Pancreas (tissue), 10 donors: ENCODE results near the gene IFRD2. TPM values are rescaled to one million over a fixed set of nuclear protein-coding genes. Genes with fewer than 3 reads are reported as not detected.
A peak's percentile ranks its signal among the peaks of the same experiment; 100 is the strongest.

Source experiments
- ATAC-seq, 4 donors: fragments of 200-7000 bp; cut with Tn5 transposase; one replicate each; pipeline versions ENCODE4 v1.8.0 to v1.9.1; 2020; ENCODE audit warnings: mild to moderate bottlenecking in 4 of 4, moderate library complexity in 4 of 4
- DNase-seq, 6 donors: peaks; one replicate each; pipeline ENCODE4 v3.0.0-alpha.2; 2020
- FAIRE-seq: peaks from 2 replicates; lab custom pipeline; 2012; peaks lifted over from hg19 to GRCh38; lab: Jason Lieb, UNC
- H3K27ac ChIP-seq, 4 donors: fragments of 200-600 bp; sonication (generic); 1 replicate in 3 of 4; 2 replicates in 1 of 4; pipeline versions ENCODE4 v1.5.0 to v1.8.0; 2020
- H3K27me3 ChIP-seq, 4 donors: fragments of 200-600 bp; one replicate each; pipeline ENCODE4 v1.8.0; 2021
- H3K36me3 ChIP-seq, 3 donors: fragments of 200-600 bp; sonication (generic) in 1 of 3; one replicate each; pipeline versions ENCODE4 v1.5.0 to v1.8.0; 2020 to 2021
- H3K4me1 ChIP-seq, 3 donors: fragments of 200-600 bp; one replicate each; pipeline ENCODE4 v1.8.0; 2021
- H3K4me3 ChIP-seq, 4 donors: fragments of 200-600 bp; sonication (generic) in 2 of 4; one replicate each; pipeline versions ENCODE4 v1.5.0 to v1.8.0; 2020 to 2021
- H3K9me3 ChIP-seq, 4 donors: fragments of 200-600 bp; one replicate each; pipeline ENCODE4 v1.8.0; 2021
- CTCF ChIP-seq, 4 donors: fragments of 200-600 bp; sonication (generic) in 3 of 4; IDR thresholded peaks; one replicate each; pipeline versions ENCODE4 v1.5.0 to v1.8.0; 2021; ENCODE audit warnings: antibody characterized with exemption in 4 of 4
- WGBS, 2 donors: extraction: QIAGEN DNeasy Blood & Tissue Kit; methylation state at CpG; one replicate each; pipeline ENCODE4 v1.1.7; 2013; 5-methylcytosine and 5-hydroxymethylcytosine counted together
- intact Hi-C, 3 donors: fragments of 100-400 bp; cut with DNase I; formaldehyde crosslinking; loops; one replicate each; pipeline versions ENCODE4 v1.11.1 to v1.14.2; 2022
- polyA plus RNA-seq, 2 donors: library from polyadenylated mRNA; stranded (reverse); fragments of 200-250 nt; gene quantifications; one replicate each; pipeline ENCODE4 v1.2.3, GENCODE V29; 2013
- total RNA-seq, 6 donors: library from RNA; stranded (reverse); fragmentation: NEBNext Ultra II Directional in 4 of 6; extraction: Animal tissue kit (Norgen Biotek cat#: 25700) in 4 of 6; gene quantifications; one replicate each; pipeline versions ENCODE4 v1.2.1 to v1.2.4, GENCODE V29; 2021 to 2023
- donor health status: healthy with polysubstance abuse.
- donor health status: DM: no; HTN: no; CAD: no; lungs with moderate emphysema.
- donor health status: DM: no; HTN: no; CAD: no.
- donor health status: control.
- donor health status: control.
- donor health status: Bipolar disorder and iron deficiency.
- donor health status: DM: yes; HTN: yes; CAD: no.
- donor health status: DM: no; HTN: no; CAD: no.
- donor health status: DM: no; HTN: no; CAD: no.
- donor health status: DM: yes; HTN: yes; CAD: no.

Gene IFRD2
- total and polyA plus RNA-seq, 8 donors = 47.1 to 117 (median 59.5) TPM

GRCh38 chr3:50237754-50238548 lies 54.3 kb downstream of the IFRD2 start:
- intact Hi-C loops = no loop called here
- DNase-seq (peak; percentile 53 to 87 (median 72)), ATAC-seq (peak in 3 of 4 donors; percentile 15 to 47 (median 24)), FAIRE-seq (no peak)
- peaks cover 3 to 20% (median 12%) of the 10 kb centered on the region in 3 donors for H3K4me1 ChIP-seq
- WGBS, 2 donors = 26 to 28% methylated on average over 31 of the region's 31 CpGs
- H3K9me3 ChIP-seq = no peaks in the 10 kb centered on the region
- H3K27me3 ChIP-seq = no peaks in the 10 kb centered on the region
- TF ChIP-seq CTCF (IDR thresholded peaks at IDR 0.05) = no peak
- H3K4me3 ChIP-seq = peak overlapping the region; percentile 51 to 78 (median 74)
- H3K36me3 ChIP-seq = no peaks in the 10 kb centered on the region
- peak overlapping the region; percentile 14 to 84 (median 80) for H3K27ac ChIP-seq

Other genes with a start within 250 kb of the IFRD2 start
- 10 to 100 TPM; 42.5 to 96.9 (median 65.1) TPM for gene RBM5, start 203.5 kb downstream of the IFRD2 start, total RNA-seq
- 100 to 1,000 TPM in 1 of 2 donors, 10 to 100 TPM in 1; 97.2 to 186 TPM for gene RBM5, start 203.5 kb downstream of the IFRD2 start, polyA plus RNA-seq
- 1 to 10 TPM; 1.4 to 7.7 (median 2.9) TPM for gene SEMA3F, start 137.1 kb downstream of the IFRD2 start, total RNA-seq
- 1 to 10 TPM; 7.1 to 8.8 TPM for gene SEMA3F, start 137.1 kb downstream of the IFRD2 start, polyA plus RNA-seq
- gene GNAT1, start 100.8 kb downstream of the IFRD2 start, total RNA-seq = not detected
- gene GNAT1, start 100.8 kb downstream of the IFRD2 start, polyA plus RNA-seq = not detected
- 10 to 100 TPM; 21.2 to 57.9 (median 38.6) TPM for gene SLC38A3, start 87.2 kb downstream of the IFRD2 start, total RNA-seq
- gene SLC38A3, start 87.2 kb downstream of the IFRD2 start, polyA plus RNA-seq = 10 to 100 TPM; 35.2 to 40.8 TPM
- 100 to 1,000 TPM in 1 of 6 donors, 10 to 100 TPM in 5; 26.9 to 104 (median 42.9) TPM for gene GNAI2, start 56.2 kb downstream of the IFRD2 start, total RNA-seq
- gene GNAI2, start 56.2 kb downstream of the IFRD2 start, polyA plus RNA-seq = 10 to 100 TPM; 54.1 to 97.6 TPM
- gene SEMA3B, start 23.3 kb downstream of the IFRD2 start, total RNA-seq = 10 to 100 TPM; 27.5 to 53.5 (median 33.2) TPM
- 100 to 1,000 TPM; 118 to 223 TPM for gene SEMA3B, start 23.3 kb downstream of the IFRD2 start, polyA plus RNA-seq
- gene LSMEM2, start 13.3 kb downstream of the IFRD2 start, total RNA-seq = under 1 TPM in 1 of 6 donors, not detected in 5; 0.12 TPM
- 1 to 10 TPM in 1 of 2 donors, under 1 TPM in 1; 0.15 to 2.1 TPM for gene LSMEM2, start 13.3 kb downstream of the IFRD2 start, polyA plus RNA-seq
- 1 to 10 TPM in 1 of 6 donors, under 1 TPM in 5; 0.46 to 1.3 (median 0.65) TPM for gene HYAL3, start 7.0 kb upstream of the IFRD2 start, total RNA-seq
- 1 to 10 TPM; 1.6 to 2.1 TPM for gene HYAL3, start 7.0 kb upstream of the IFRD2 start, polyA plus RNA-seq
- gene NAA80, start 7.0 kb upstream of the IFRD2 start, total RNA-seq = 1 to 10 TPM; 2.6 to 6.6 (median 5.0) TPM
- 10 to 100 TPM; 13.0 to 15.6 TPM for gene NAA80, start 7.0 kb upstream of the IFRD2 start, polyA plus RNA-seq
- 1 to 10 TPM; 3.1 to 7.1 (median 5.7) TPM for gene HYAL1, start 11.1 kb upstream of the IFRD2 start, total RNA-seq
- 10 to 100 TPM in 1 of 2 donors, 1 to 10 TPM in 1; 8.2 to 11.7 TPM for gene HYAL1, start 11.1 kb upstream of the IFRD2 start, polyA plus RNA-seq
- 10 to 100 TPM in 4 of 6 donors, 1 to 10 TPM in 2; 6.3 to 22.1 (median 13.3) TPM for gene HYAL2, start 30.3 kb upstream of the IFRD2 start, total RNA-seq
- 10 to 100 TPM; 28.4 to 39.5 TPM for gene HYAL2, start 30.3 kb upstream of the IFRD2 start, polyA plus RNA-seq
- 10 to 100 TPM; 10.2 to 18.7 (median 16.1) TPM for gene TUSC2, start 35.8 kb upstream of the IFRD2 start, total RNA-seq
- gene TUSC2, start 35.8 kb upstream of the IFRD2 start, polyA plus RNA-seq = 10 to 100 TPM; 20.8 to 21.8 TPM
- 10 to 100 TPM; 10.3 to 23.0 (median 12.2) TPM for gene RASSF1, start 48.4 kb upstream of the IFRD2 start, total RNA-seq
- 10 to 100 TPM; 17.5 to 29.5 TPM for gene RASSF1, start 48.4 kb upstream of the IFRD2 start, polyA plus RNA-seq
- gene ZMYND10, start 53.3 kb upstream of the IFRD2 start, total RNA-seq = 1 to 10 TPM in 3 of 6 donors, under 1 TPM in 3; 0.35 to 1.3 (median 1.1) TPM
- 1 to 10 TPM; 5.1 to 8.3 TPM for gene ZMYND10, start 53.3 kb upstream of the IFRD2 start, polyA plus RNA-seq
- gene NPRL2, start 58.3 kb upstream of the IFRD2 start, total RNA-seq = 10 to 100 TPM; 17.1 to 29.2 (median 18.6) TPM
- gene NPRL2, start 58.3 kb upstream of the IFRD2 start, polyA plus RNA-seq = 10 to 100 TPM; 40.9 to 41.8 TPM
- gene CYB561D2, start 58.4 kb upstream of the IFRD2 start, total RNA-seq = 10 to 100 TPM in 4 of 6 donors, 1 to 10 TPM in 2; 8.6 to 14.2 (median 12.8) TPM
- 10 to 100 TPM; 15.3 to 30.4 TPM for gene CYB561D2, start 58.4 kb upstream of the IFRD2 start, polyA plus RNA-seq
- gene TMEM115, start 67.1 kb upstream of the IFRD2 start, total RNA-seq = 10 to 100 TPM; 13.8 to 22.3 (median 16.1) TPM
- gene TMEM115, start 67.1 kb upstream of the IFRD2 start, polyA plus RNA-seq = 10 to 100 TPM; 25.0 to 29.2 TPM
- 1 to 10 TPM; 1.1 to 4.6 (median 2.2) TPM for gene CACNA2D2, start 211.2 kb upstream of the IFRD2 start, total RNA-seq
- gene CACNA2D2, start 211.2 kb upstream of the IFRD2 start, polyA plus RNA-seq = 10 to 100 TPM in 1 of 2 donors, 1 to 10 TPM in 1; 5.7 to 19.5 TPM